Fibroblast of mammary gland (primary cell): ENCODE data around the gene YDJC.
A peak's percentile ranks its signal among the peaks of the same experiment; 100 is the strongest.

Experiments used
- DNase-seq: peaks from one replicate; pipeline ENCODE4 v3.0.0-alpha.2; 2010; ENCODE audit warnings: low read depth
- H3K4me3 ChIP-seq: 2 replicates; pipeline ENCODE4 v1.5.1; 2011; ENCODE audit warnings: low read depth, mild to moderate bottlenecking, low read length, moderate library complexity; ENCODE audit not compliant: control insufficient read depth
- CTCF ChIP-seq: conservative IDR thresholded peaks from 2 replicates; pipeline ENCODE4 v1.5.1; 2011; ENCODE audit warnings: low read depth, low read length, inconsistent platforms; ENCODE audit not compliant: control insufficient read depth, insufficient read depth

Gene YDJC

GRCh38 chr22:21634844-21635243 lies 5.0 kb upstream of the YDJC start:
- H3K4me3 ChIP-seq = no peak overlapping the region
- TF ChIP-seq CTCF = no peak
- no peak for DNase-seq

DNA sequence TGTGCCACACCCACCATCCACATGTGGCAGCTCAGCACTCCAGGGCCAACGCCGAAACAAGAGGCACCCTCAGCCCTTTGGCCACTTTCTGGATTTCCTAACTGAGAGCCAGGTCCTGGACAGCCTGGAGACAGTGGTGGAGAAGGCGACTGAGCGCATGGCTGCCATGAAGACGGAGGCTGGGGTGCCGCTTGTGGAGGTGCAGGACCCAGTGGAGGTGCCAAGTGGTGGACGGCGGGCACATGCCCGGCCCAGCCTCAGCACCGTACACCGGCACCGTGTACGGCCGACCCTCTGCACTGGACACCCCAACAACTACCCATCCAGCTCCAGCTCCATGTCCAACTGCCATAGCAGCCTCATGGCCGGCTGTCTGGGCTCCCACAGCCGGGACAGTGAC lies 4.3 kb upstream of the YDJC start:
- no peak for TF ChIP-seq CTCF
- DNase-seq = no peak
- no peak overlapping the region for H3K4me3 ChIP-seq

DNA sequence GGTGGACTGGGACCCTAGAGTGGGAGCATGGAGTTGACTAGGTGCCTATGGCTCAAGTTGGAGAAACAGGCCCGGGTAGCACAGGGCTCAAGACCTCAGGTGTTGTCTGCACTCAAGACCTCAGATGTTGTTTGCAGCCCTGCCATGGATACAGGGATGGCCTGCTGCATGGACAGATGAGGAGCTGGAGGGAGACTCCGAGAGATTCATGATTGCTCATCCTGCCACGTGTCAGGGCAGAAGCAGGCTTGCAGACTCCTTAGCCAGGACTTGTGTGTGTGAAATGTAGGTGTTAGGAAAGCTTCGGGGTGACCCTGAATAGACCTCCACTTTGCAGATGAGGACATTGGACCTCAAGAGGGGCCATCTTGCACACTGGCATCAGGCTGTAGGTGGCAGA lies 3.7 kb upstream of the YDJC start:
- no peak for DNase-seq
- TF ChIP-seq CTCF = no peak
- H3K4me3 ChIP-seq = no peak overlapping the region

DNA sequence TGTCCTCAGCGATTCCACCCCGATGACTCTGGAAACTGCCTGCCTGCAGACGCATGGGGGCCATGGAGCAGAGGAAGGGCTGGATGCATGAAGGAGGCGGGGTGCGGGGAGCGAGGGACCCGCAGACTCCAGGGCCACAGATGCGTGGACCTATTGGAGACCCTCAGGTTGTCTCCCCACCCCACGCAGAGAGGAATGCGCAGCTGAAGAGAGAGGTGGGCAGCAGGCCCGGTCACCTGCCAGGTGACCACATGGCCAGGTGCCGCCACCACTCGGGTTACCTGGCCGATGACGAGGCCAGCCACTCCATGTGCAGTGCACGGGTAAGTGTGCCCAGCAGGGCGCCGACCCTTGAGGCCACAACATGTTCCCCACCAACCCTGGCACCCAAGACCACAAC lies 3.1 kb upstream of the YDJC start:
- no peak for TF ChIP-seq CTCF
- H3K4me3 ChIP-seq = no peak overlapping the region
- no peak for DNase-seq

GRCh38 chr22:21632237-21632895 lies 2.5 kb upstream of the YDJC start, which contains the start of gene CCDC116:
TSS of gene CCDC116 (plus strand) at chr22:21632760. CDS start at chr22:21633182, 422 bp downstream.
- TF ChIP-seq CTCF = no peak
- DNase-seq = no peak
- no peak within 1 kb of the TSS for H3K4me3 ChIP-seq

GRCh38 chr22:21631025-21631424 lies 1.2 kb upstream of the YDJC start:
- no peak overlapping the region for H3K4me3 ChIP-seq
- no peak for TF ChIP-seq CTCF
- no peak for DNase-seq

GRCh38 chr22:21628386-21629254 lies 1.2 kb downstream of the YDJC start:
- TF ChIP-seq CTCF = no peak
- H3K4me3 ChIP-seq = peak overlapping the region; percentile 77
- no peak for DNase-seq
